SK-N-SH (cell line): ENCODE measurements around the gene FBXW8.

Source experiments
- SMC3 ChIP-seq: IDR thresholded peaks from 2 replicates; pipeline ENCODE4 v1.6.1; 2012; ENCODE audit warnings: low read depth, low read length, improper control_type of control experiment
- TAF1 ChIP-seq: IDR thresholded peaks from 2 replicates; pipeline ENCODE4 v1.6.1; 2012; ENCODE audit warnings: low read depth, mild to moderate bottlenecking, low read length, moderate library complexity, borderline replicate concordance
- TCF12 ChIP-seq: IDR thresholded peaks from 2 replicates; pipeline ENCODE4 v1.4.0; 2012
- TF ChIP-seq, protein P1 (sequence below): fragments of 200-600 bp; sonication (generic); IDR thresholded peaks from 2 replicates; pipeline ENCODE4 v1.6.1; 2017; ENCODE audit warnings: antibody characterized with exemption, mild to moderate bottlenecking, moderate library complexity
- TF ChIP-seq, protein P2 (sequence below): IDR thresholded peaks from 2 replicates; pipeline ENCODE4 v1.4.0; 2012; ENCODE audit warnings: low read depth

DNA sequence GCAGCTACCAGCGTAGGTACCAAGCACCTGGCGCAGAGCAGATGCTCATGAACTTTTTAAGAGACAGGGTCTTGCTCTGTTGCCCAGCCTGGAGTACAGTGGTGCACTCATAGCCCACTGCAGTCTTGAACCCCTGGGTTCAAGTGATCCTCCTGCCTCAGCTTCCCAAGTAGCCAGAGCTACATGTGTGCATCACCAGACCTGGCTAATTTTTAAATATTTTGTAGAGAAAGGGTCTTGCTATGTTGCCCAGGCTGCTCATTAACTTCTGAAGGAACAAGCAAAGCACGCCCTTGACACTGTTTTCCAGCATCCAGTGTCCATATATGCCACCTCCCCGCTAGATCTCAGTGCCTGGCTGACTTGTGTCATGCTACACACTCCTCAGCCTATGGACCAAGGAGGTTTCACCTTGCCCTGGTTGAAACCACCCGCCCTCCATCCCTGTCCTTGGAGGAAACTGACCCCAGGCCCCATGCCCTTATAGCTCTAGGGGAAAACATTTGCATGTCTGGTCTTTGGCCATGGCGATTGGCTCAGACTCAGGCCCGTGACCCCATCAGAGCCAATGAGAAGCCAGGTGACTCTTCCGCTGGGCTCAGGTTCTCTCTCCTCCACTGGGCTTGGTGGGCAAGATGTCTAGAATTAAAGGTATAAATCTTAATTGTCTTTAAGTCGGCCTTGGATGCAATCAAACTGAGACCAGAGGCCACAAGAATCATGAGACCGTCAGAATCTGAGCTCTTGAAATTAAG, 162.2 kb downstream of the FBXW8 start:
- TF ChIP-seq, protein P1, sequence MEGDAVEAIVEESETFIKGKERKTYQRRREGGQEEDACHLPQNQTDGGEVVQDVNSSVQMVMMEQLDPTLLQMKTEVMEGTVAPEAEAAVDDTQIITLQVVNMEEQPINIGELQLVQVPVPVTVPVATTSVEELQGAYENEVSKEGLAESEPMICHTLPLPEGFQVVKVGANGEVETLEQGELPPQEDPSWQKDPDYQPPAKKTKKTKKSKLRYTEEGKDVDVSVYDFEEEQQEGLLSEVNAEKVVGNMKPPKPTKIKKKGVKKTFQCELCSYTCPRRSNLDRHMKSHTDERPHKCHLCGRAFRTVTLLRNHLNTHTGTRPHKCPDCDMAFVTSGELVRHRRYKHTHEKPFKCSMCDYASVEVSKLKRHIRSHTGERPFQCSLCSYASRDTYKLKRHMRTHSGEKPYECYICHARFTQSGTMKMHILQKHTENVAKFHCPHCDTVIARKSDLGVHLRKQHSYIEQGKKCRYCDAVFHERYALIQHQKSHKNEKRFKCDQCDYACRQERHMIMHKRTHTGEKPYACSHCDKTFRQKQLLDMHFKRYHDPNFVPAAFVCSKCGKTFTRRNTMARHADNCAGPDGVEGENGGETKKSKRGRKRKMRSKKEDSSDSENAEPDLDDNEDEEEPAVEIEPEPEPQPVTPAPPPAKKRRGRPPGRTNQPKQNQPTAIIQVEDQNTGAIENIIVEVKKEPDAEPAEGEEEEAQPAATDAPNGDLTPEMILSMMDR: no peak
- TF ChIP-seq TAF1 (no peak), TCF12 (no peak), SMC3 (no peak)
- TF ChIP-seq, protein P2, sequence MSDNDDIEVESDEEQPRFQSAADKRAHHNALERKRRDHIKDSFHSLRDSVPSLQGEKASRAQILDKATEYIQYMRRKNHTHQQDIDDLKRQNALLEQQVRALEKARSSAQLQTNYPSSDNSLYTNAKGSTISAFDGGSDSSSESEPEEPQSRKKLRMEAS: no peak
